ENCODE data around the gene FAM117A.

- TF ChIP-seq RAD21 (IDR thresholded peaks at IDR 0.05; ENCODE audit: low read depth) (no peak), CEBPB (IDR thresholded peaks at IDR 0.05) (no peak), MAX (IDR thresholded peaks at IDR 0.05) (no peak), NFIC (IDR thresholded peaks at IDR 0.05) (no peak), TAF1 (IDR thresholded peaks at IDR 0.05; ENCODE audit: low read depth) (no peak), EP300 (IDR thresholded peaks at IDR 0.05; ENCODE audit: borderline replicate concordance) (no peak), EGR1 (IDR thresholded peaks at IDR 0.05) (no peak), TCF12 (IDR thresholded peaks at IDR 0.05; ENCODE audit: low read depth) (no peak), ZBTB7A (IDR thresholded peaks at IDR 0.05; ENCODE audit: low read depth) (no peak), CREB1 (IDR thresholded peaks at IDR 0.05; ENCODE audit: low read depth) (no peak), USF1 (IDR thresholded peaks at IDR 0.05) (no peak), FOXM1 (IDR thresholded peaks at IDR 0.05; ENCODE audit: borderline replicate concordance, low read depth) (no peak), YY1 (IDR thresholded peaks at IDR 0.05; ENCODE audit: low read depth) (no peak), TEAD4 (IDR thresholded peaks at IDR 0.05) (no peak)
These were observed 96.1 kb downstream of the FAM117A start for GRCh38 chr17:49667854-49668253.
